Stomach (tissue), 4 donors: Measurements from ENCODE around the gene SLC36A2.

ENCODE experiments used
- EP300 ChIP-seq: sonication (generic); formaldehyde crosslinking; IDR thresholded peaks from one replicate; pipeline ENCODE4 v1.6.1; 2017; ENCODE audit warnings: antibody characterized with exemption
- POLR2AphosphoS5 ChIP-seq, 3 donors: sonication (generic); formaldehyde crosslinking; IDR thresholded peaks; one replicate each; pipeline ENCODE4 v1.6.1; 2016; ENCODE audit warnings: antibody characterized with exemption in 3 of 3
- TF ChIP-seq, protein P1 (sequence below), 7 experiments: fragments of 450-650 bp in 4 of 7; fragments of 200-600 bp in 3 of 7; sonication (generic) in 3 of 7; IDR thresholded peaks; one replicate each; pipeline ENCODE4 v1.5.1; 2016 to 2019; ENCODE audit warnings: antibody characterized with exemption in 7 of 7, control low read depth in 2 of 7, mild to moderate bottlenecking in 1 of 7

DNA sequence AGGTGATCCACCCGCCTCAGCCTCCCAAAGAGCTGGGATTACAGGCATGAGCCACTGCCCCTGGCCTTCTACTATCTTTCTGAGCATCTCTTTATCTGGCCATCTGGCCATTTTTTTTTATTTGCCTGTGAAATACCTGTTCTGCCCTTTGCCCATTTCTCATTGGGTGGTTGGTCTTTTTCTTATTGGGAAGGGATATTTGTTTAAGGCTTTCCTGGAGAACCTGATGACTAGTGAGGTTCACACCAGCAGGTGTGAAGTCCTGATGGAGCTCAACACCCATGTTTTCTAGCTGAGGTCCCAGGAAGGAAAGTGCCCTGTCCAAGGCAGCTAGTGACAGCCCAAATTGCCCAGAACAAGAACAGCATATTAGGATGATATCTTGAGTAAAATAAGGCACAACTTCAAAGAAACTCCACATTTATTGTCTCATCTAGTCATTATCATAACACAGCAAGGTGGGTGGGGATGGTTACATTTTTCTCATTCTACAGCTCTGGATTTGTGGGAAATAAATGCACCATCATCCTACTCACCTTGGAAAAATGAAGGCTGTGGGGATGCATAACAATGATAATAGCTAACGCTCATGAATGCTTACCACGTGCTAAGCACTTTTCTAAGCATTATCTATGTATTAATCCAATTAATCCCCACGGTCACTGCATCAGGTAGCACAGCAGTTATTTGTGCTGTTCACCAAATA, 64.1 kb downstream of the SLC36A2 start:
- TF ChIP-seq, protein P1, sequence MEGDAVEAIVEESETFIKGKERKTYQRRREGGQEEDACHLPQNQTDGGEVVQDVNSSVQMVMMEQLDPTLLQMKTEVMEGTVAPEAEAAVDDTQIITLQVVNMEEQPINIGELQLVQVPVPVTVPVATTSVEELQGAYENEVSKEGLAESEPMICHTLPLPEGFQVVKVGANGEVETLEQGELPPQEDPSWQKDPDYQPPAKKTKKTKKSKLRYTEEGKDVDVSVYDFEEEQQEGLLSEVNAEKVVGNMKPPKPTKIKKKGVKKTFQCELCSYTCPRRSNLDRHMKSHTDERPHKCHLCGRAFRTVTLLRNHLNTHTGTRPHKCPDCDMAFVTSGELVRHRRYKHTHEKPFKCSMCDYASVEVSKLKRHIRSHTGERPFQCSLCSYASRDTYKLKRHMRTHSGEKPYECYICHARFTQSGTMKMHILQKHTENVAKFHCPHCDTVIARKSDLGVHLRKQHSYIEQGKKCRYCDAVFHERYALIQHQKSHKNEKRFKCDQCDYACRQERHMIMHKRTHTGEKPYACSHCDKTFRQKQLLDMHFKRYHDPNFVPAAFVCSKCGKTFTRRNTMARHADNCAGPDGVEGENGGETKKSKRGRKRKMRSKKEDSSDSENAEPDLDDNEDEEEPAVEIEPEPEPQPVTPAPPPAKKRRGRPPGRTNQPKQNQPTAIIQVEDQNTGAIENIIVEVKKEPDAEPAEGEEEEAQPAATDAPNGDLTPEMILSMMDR (IDR thresholded peaks at IDR 0.05): no peak
- TF ChIP-seq EP300 (no peak), POLR2AphosphoS5 (IDR thresholded peaks at IDR 0.05) (no peak)
